Esophagus squamous epithelium (tissue), 4 donors: ENCODE results near the gene COL23A1.

Source experiments
- POLR2A ChIP-seq, 4 donors: fragments of 450-650 bp; IDR thresholded peaks; one replicate each; pipeline ENCODE4 v1.6.1; 2017; ENCODE audit warnings: antibody characterized with exemption in 4 of 4, mild to moderate bottlenecking in 4 of 4, moderate library complexity in 3 of 4
- TF ChIP-seq, protein P1 (sequence below), 6 experiments: fragments of 450-650 bp in 4 of 6; fragments of 200-600 bp in 2 of 6; sonication (generic) in 2 of 6; IDR thresholded peaks; one replicate each; pipeline ENCODE4 v1.5.1; 2016 to 2019; ENCODE audit warnings: antibody characterized with exemption in 6 of 6, mild to moderate bottlenecking in 4 of 6, moderate library complexity in 4 of 6

- TF ChIP-seq, protein P1, sequence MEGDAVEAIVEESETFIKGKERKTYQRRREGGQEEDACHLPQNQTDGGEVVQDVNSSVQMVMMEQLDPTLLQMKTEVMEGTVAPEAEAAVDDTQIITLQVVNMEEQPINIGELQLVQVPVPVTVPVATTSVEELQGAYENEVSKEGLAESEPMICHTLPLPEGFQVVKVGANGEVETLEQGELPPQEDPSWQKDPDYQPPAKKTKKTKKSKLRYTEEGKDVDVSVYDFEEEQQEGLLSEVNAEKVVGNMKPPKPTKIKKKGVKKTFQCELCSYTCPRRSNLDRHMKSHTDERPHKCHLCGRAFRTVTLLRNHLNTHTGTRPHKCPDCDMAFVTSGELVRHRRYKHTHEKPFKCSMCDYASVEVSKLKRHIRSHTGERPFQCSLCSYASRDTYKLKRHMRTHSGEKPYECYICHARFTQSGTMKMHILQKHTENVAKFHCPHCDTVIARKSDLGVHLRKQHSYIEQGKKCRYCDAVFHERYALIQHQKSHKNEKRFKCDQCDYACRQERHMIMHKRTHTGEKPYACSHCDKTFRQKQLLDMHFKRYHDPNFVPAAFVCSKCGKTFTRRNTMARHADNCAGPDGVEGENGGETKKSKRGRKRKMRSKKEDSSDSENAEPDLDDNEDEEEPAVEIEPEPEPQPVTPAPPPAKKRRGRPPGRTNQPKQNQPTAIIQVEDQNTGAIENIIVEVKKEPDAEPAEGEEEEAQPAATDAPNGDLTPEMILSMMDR (IDR thresholded peaks at IDR 0.05), result no peak
- no peak for TF ChIP-seq POLR2A (IDR thresholded peaks at IDR 0.05)
Measured at GRCh38 chr5:178496642-178497041, 93.6 kb downstream of the COL23A1 start.
